GM21367 (cell line): ENCODE measurements around the gene TMEM150C.

Experiments
- ATAC-seq: cut with Tn5 transposase; IDR thresholded peaks from one replicate; pipeline ENCODE4 v1.9.1; 2021; ENCODE audit not compliant: unreplicated experiment

Gene TMEM150C

DNA sequence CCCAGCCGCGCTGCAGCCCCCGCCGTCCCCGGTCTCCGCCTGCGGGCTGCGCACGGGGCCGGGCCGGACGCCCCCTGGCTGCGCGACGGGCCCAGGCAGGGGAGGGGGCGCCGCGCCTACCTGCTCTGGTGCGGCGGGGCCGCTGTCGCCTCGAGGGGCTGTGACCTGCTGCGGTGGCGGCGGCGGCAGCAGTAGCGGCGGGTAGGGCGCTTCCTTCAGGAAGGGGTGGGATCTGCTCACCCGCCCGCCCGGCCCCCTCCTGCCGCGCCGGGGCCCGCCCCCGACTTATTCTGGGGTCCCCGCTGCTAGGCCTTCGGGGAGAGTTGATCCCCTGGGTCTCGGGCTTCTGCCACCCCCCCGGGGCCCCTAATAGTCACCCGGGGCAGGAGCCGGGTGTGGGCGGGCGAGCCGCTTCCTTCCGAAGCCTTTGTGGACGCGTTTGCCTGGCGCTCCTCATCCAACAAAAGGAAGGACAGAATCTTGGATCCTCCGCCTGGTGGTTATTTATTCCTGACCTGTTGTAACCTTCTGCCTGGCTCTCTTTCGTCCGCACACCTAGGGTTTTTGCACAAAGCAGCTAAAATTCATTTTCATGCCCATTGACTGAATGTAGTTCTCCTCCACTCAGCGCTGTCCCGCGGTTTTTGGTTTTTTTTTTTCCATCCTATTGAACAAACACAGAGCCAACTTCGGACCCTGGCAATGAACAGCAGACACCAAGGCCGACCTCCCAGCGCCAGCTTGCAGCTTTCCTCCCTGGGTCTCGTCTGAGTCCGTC, at the start of gene TMEM150C:
Gene TMEM150C, minus strand, starts transcription at position 203 of the 778 bp plus-strand sequence. CDS start 57,331 bp downstream, outside the sequence.
- ATAC-seq: no peak

DNA sequence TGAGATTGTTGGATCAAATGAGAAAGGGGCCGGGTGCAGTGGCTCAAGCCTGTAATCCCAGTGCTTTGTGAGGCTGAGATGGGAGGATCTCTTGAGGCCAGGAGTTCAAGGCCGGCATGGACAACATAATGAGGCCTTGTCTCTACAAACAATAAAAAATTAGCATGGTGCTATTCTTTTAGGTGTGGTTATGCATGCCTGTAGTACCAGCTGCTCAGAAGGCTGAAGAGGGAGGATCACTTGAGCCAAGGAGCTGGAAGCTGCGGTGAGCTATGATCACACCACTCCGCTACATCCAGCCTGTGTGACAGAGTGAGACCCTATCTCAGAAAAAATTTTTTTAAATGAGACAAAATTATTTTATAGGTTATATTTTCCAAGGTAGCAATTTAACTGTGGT, 49.7 kb upstream of the TMEM150C start:
- no peak for ATAC-seq

DNA sequence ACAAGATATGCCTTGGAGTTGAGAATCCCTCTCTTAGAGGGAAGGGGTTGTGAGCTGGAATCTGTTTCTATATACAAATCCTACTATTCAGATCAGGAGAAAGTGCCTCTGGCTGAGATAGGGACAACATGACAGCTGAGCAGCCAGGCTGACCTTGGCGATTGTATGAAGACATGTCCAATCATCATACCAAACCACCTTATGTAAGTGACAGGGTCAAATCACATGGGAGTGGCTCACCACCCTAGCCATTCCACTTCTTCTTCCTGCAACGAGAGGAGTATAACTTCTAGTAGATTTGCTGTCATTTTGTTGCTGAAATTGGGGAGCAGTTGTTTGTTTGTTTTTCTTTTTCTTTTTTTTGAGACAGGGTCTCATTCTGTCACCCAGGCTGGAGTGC, 48.3 kb upstream of the TMEM150C start:
- no peak for ATAC-seq

DNA sequence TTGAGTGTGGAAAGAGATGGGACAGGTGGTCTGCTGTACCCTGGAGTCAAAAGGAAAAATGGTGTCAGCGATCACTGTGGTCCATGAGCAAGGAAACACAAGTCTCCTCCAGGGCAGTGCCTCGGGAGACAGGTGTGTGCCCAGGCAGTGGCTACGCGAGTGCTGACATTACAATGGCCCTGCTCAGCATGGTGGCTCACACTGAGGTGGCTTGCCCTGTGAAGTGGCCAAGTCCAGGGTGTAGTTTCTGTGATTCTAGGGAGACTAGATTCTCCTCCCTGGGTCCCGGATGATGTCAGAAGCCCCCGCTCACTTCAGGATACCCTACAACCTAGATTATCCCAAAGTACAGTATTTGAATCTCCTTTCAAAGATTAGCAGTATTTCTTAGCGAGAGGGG, 44.8 kb upstream of the TMEM150C start:
- no peak for ATAC-seq

DNA sequence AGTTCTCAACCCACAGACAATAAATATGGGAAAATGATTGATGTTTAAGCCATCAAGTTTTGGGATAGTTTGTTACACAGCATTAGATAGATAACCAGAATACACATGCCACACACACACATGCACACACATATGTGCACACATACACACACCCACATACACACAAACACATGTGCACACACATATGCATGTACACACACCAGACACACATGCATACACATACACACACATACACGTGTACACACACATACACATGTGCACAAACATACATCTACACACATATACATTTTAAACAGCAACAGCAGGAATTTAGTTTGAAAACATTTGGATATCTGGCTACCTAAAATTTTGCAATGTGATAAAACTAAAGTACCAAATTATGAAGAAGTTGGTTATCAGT, 42.7 kb upstream of the TMEM150C start:
- no peak for ATAC-seq

DNA sequence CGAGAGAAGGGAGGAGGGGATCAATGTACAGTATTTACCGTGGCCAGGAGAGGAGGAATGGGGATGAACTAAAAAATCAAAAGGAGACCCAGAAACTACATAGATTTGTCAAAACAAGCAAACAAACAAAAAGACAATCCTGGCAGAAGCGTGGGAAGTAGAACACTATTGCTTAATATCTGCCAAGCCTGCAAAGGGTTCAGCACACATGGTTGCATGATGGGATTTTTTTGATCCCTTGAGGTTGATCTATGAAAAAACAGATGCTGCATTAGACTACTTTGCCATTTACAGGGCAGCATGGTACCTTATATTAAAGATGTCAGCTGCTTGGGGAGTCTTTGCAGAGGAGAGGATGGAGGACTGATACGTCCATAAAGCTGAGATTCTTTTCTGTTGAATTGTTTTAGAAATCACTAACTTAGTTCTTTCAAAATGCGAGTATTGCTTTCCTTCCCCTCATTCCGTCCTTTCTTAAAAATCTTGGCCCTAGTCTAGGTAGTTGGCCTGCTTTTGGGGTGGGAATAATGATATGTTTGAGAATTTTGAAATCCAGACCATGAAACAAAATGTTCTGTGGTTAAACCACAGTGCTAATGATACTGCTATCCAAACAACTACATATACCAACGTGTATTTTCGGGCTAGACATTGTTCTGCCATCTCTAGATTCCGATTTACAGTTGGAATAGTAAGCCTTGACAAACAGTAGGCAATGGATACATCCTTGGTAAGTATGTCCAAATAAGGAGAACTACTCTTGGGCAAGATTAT, 39.6 kb upstream of the TMEM150C start:
- no peak for ATAC-seq

DNA sequence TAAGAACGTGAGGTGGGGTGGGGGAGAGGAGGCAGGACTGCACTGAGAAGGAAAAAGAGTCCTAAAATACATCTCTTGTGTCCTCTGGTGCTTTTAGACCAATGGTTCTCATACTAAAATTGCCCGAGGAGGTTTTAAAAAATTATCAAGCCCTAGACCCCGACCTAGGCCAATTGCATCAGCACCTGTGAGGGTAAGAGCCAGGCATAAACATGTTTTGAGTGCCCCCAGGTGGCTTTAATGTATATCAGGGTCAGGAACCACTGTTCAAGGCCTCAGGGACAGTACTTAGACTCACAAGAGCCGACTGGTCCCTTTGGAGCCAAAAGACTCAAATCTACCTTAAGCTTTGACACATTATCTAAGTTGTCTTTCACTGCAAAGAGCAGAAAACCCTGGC, 37.5 kb upstream of the TMEM150C start:
- ATAC-seq: no peak

DNA sequence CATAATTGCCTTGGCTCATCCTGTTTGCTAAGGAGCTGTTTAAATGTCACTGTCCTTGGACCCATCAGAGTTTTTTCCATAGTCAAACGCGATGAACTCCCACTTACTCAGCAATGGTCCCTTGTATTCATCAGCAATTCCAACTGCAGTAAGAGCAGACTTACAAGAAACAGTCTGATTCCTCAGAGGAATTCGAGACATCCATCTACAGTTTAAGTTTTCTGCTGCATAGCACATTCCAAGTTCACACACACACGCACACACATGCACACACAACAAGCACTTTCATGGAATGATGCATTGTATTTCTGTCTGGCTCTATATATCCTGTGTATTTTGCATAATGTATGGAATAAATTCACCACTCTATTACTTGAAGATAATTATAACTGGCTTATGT, 32.7 kb upstream of the TMEM150C start:
- ATAC-seq: no peak

DNA sequence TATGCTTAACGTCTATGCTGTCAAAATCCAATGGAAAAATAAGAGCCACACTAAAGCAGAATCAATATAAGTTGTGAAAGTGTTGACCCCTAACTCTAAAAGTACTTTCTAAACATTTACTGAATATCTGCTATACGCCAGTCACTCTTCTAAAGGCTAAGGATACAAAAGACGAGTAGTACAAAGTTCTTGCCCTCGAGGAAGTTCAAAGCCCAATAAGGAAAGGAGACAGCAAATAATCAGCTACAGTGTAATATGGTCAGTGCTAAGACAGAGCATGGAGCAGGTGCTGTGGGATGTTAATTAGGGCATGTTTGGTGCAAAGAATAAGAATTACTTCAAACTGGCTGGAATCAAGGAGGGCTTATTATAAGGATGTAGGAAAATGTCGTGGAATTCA, 31.6 kb upstream of the TMEM150C start:
- ATAC-seq: no peak

DNA sequence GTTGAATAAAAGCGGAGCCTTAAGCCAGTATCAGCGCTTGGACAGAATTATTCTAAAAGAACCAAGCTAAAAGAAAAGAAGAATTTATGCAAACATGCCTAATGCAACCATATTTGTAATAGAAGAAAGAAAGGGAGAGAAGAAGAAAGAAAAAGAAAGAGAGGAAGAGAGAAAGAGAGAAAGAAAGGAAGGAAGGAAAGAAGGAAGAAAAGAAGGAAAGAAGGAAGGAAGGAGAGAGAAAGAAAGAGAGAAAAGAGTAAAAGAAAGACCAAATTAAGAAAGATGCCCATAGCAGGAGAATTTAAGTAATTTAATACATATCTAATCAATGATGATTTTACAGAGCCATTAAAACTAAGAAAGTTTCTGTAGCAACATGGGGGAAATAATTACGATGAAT, 30.9 kb upstream of the TMEM150C start:
- no peak for ATAC-seq

DNA sequence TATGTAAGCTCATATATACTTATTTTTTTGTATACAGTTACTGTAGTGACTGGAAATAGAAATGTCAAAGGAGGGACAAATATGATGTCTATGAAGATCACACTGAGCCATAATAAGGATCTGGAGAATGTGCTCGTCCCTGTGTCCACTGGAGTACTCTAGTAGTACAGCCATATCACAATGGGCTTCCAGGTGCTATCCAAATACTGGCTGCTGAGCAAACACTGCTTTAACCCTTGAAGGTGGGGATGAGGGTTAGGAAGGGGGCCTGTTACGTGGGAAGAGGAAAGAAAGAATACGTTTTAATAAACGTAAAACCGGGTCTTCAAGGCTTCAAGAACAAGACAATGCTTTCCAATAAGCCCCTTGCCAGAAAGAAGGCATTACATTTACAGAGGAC, 29.8 kb upstream of the TMEM150C start:
- no peak for ATAC-seq

DNA sequence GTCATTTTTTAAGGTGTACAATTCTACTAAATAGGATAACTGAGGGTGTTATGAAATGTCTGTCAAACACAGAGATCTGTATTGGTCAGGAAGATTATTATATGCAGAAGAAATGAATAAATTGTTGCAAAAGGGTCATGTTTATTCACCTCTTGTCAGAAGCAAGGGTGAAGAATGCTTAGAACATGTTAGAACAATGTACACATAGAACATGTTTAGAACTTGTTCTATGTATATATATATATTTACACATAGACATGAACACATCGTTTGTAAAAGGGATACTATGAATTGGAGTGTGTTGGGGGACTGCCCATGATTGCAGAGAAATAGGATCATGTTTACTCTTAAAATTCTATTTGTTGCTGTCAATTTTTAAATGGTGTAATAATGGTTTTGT, 28.0 kb upstream of the TMEM150C start:
- no peak for ATAC-seq

DNA sequence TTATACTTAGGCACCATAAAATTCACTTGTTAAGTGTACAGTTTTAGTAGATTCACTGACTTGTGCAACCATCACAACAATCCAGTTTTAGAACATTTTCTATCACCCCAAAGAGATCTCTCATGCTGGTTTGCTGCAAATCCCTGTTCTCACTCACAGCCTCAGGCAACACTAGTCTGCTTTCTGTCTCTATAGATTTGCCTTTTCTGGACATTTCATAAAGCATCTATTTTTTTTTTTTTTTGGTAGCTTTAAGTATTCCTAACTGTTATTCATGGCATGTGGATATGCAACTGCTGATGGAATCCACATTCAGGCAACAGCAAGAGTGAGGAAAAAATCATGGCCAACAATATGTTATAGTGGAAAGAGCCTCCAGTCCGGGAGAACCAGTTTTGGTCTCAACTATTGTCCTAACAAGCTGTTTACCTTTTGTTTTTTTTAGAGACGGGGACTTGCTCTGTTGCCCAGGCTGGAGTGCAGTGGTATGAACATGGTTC, 27.0 kb upstream of the TMEM150C start:
- ATAC-seq: no peak

DNA sequence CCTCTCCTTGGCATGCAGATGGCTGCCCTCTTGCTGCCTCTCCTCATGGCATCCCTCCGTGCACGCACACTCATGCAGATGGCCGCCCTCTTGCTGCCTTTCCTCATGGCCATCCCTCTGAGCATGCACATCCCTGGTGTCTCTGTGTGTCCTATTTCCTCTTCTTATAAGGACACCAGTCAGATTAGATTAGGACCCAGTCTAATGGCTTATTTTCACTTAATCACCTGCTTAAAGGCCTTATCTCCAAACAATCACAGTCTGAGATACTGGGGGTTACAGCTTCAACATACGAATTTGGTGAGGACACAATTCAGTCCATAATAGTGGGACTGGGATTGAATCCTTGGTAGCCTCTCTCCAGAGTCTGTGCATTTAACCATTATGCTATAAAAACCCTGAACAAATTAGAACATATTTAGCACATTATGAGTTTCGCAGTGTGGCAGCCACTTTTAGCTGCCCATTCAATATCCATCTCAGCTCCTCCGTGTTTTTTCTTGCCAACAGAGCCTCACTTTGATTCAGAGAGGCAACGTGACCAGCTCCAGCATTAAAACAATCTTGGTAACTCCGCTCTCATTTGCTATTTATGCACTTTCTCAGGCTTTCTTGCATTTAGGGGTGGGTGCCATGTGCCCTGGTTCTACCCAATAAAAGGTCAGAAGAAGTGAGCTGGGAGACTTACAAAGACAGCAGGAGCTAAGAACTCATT, 26.2 kb upstream of the TMEM150C start:
- ATAC-seq: no peak

DNA sequence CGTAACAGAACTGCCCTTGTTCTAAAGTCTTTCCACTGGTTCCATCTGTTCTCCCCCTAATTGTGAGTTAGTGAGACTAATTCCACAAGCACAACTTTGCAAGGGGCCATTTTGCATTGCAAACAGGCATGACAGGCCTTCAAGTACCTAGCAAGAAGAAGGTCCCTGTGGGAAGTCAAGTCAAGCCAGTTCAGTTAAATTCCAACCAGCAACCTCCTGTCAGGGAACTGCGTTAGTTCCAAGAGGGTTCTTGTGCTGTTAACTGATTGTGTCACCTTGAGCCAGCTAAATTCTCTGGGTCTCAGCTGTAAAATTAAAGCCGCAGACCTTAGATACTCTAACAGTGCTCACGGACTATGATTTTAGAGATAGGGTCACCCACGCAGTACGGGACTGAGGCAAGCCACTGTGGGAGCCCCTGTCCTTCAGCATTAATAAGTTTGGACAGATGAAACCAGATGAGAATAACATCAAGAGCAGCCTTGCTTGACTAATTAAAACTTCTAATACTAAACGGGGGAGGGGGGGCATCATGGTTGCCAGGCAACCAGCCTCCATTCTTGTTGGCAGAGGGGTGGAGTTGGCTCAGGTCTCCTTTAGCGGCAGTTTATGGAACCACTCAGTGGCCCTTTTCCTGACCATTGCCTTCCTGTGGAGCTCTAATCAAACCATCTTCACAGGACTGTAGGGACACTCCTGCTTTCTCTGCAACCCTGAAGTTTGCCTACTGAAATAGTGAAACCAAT, 24.1 kb upstream of the TMEM150C start:
- no peak for ATAC-seq

DNA sequence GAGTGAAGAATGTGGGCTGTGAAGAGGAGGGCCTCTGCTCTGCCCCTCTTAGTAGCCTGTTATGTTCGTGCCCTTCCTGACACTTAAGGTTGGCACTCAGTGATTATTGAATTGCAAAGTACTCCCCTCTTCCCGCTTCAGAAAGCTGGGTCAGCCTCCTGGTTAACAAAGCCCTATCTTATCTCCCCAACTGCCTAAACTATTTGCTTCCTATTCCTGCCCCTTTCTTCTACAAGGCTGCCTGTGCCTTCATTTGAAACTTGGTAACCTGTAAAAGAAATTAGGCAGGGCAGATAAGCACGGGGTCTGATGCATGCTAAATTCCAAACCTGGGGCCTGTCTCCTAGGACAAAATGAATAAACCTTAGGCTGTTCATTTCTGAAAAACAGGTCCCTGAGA, 23.1 kb upstream of the TMEM150C start:
- no peak for ATAC-seq

DNA sequence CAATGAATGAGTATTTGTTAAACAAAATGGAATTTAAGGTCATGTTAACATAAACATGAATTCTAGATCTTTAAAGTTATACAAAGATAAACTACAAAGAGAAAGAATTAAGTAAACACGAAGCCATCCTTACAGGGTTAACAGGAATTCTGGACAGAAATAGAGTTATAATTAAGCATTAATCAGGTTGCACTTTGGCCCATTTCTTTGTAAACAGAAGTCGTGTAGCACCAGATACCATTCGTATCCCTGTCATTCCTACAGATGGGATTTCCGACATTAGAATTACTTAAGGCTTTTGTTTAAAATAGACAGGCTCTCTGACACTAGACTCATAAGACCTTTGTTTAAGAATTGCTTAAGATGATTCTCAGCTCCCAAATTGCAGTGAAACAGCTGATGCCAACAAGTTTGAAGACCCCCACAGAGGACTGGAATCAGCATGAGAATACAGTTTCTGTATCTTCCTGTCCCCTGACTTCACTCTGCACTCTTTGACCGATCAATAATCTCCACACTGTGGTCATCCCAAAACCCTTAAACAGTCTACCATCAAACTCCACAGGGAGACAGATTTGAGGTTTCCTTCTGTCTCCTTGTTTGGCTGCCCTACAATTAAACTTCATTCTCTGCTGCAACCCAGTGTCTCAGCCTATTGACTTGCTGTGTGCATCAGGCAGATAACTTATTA, 22.3 kb upstream of the TMEM150C start:
- ATAC-seq: no peak

DNA sequence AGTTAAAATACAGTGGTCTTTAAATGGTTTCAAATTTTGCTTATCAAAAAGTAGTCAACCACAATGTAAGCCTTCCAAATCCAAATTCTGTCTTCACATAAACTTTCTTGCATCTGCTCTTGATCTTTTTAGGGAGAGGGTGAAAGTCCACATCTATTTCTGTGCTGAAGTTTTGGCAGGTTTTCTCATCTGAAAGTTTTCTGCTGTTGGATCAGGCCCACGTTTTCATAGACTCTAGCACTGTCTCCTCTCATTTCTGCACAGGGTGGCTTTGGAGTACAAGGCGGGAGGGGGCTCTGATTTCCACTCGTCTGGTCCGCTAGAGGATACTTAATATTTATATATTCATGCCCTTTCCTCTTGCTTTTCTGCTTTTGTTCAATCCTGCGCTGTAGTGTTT, 18.1 kb upstream of the TMEM150C start:
- ATAC-seq: no peak

DNA sequence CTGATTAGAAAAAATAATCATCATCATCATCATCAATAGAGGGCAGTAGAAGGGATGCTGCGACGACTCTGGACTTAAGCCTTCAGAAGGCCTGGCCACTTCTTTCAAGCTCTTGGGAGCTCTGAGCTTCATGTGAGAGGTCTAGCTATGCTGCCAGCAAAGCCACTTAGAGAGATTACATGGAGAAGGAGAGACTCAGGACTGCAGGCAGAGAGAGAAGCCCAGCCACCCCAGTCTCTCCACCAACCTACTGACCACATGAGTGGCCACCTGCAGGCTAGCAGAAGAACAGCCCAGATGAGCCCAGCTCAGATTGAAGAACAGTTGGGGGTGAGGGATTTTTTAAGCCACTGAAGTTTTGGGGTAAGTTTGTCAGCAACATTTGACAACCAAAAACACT, 17.1 kb upstream of the TMEM150C start:
- ATAC-seq: no peak

DNA sequence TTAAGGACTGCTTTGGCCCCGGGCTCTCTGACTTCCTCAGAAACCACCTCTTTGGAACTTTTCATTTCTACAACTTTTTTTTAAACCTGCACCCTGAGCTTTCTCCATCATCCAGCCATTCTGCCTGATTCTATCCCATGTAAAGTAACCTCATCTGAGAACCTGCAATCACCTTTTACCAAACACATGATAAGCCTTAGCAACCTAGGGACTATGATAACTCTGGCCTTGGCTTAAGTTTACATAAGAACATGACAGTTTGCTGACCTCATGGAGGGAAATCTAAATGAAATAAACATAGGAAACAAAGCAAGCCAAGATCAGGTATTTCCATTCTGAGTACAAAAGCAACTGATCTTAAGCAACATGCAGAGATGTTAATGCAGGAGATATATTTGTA, 15.7 kb upstream of the TMEM150C start:
- ATAC-seq: no peak
